GM18526 (cell line): Measurements from ENCODE around the gene AANAT.

Experiments used
- POLR2A ChIP-seq: IDR thresholded peaks from 3 replicates; pipeline ENCODE4 v1.6.1; 2011; ENCODE audit not compliant: insufficient read length; ENCODE audit errors: extremely low read depth

AANAT gene

DNA sequence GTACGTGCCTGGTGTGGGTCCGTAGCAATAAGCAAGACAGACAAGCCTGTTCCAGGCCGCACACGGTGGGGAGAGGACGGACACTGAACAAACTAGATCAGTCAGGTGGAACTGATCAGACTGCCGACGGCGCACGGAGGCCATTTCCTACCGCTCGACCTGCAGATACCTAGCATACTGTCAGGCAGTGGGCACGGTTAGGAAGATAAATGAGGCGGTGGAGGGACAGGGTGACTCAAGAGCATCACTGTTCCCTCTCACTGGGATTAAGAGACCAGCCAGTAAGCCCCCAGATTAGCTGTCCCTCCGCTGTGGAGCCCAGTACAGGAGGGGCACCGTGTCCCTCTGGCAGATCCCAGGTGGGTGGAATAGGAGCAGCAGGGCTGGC is 4.8 kb downstream of the AANAT start:
- TF ChIP-seq POLR2A = no peak

DNA sequence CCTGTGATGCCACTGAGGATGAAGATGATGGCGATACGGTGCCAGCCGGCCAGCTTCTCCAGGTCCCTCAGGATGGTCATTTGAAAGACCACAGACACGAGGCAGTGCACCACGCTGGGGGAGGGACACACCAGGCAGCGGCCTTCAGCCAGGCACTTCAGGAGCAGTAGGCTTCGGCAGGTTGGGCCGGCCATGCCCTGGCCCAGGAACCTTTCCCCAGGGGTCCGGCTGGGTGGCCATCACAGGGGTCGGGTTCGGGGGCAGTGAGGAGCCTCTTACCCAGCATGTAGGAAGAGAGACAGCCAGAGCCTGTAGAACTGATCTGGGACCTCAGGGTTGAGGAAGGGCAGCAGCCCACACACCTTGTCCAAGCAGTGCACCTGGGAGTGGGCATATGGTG is 5.3 kb downstream of the AANAT start:
- no peak for TF ChIP-seq POLR2A

DNA sequence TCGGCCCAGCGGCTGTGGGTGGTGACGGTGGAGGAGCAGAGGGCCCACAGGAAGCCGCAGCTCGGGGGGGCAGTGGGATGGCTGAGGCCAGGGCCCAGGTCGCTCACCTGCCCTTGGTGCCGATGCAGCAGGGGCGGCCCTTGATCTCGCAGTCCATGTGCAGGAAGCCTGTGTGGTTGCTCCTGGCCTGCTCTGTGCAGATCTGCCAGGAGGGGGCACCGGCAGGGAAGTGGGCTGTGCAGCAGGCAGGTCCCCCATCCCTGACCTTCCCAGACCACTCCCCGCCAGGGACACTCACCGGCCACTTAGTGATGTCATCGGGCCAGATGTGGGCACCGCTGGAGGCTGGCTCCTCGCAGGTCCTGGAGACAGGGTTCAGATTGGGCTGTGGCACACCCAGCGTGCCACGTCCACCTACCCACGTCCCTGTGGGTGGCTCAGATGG is 6.2 kb downstream of the AANAT start:
- TF ChIP-seq POLR2A = no peak

DNA sequence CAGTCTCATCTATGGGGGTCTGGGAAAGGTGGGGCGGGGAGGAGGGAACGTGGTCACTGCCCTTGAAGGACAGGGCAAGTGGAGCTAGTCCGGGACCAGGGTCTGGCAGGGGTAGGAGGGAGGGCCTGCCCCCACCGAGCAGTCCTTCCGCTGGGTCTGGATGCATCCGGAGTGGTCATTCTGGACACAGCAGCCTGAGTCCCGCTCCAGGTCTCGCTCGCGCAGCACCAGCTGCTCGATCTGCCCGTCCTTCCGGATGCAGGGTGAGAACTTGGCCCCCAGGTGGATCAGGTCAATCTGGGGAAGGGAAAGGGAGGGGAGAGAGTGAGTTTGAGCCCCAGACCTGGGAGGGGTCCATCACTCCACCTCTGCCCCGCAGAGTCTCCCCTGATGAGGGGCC is 6.8 kb downstream of the AANAT start:
- TF ChIP-seq POLR2A = no peak

DNA sequence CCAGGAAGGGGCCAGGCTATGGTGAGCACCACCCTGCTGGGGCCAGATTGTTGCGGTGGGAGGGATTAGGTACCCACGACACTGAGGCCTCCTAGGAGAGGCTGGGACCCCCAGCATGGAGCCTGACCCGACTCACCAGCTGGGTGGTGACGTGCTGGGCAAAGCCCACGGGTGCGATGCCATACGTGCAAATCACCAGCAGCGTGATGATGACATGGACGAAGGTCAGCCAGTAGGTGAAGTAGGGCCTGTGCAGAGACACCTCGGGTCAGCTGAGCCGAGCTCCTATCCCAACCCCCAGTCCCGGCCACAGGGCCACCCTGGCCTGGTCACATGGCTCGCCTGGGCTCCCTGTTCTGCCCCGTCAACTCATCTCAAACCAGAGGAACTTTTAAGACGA is 7.5 kb downstream of the AANAT start:
- TF ChIP-seq POLR2A = no peak

DNA sequence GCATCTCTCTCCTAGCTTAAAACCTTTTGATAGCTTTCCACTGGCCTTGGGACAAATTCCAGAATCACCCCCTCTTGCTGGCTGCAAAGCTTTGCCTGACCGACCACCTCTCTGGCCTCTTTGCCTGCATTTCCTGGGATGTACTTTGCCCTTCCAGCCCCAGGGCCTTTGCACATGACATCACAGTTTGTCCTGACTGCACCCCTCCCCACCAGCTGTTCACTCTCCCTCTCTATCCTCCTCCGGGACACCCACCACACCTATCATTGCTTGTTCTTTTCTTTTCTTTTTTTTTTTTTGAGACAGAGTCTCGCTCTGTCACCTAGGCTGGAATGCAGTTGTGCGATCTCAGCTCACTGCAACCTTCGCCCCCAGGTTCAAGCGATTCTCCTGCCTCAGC is 7.9 kb downstream of the AANAT start:
- TF ChIP-seq POLR2A = no peak

DNA sequence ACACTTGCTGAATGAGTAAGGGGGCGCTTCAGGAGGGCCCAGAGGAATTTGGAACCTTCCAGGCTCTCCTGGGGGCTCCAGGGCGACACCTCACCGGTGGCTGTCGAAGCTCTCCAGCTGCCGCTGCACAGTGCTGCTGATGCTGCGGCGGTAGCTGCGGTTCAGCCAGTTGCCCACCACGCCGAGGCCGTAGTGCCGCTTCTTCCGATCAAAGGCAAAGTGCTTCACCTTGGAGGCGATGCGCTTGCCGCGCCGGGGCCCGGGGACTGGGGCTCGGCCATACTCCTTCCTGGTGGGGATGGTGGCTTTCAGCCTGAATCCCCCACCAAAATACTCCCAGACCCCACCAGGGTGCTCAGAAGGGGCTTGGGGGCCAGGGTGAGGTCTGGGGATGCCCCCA is 9.3 kb downstream of the AANAT start:
- no peak for TF ChIP-seq POLR2A

DNA sequence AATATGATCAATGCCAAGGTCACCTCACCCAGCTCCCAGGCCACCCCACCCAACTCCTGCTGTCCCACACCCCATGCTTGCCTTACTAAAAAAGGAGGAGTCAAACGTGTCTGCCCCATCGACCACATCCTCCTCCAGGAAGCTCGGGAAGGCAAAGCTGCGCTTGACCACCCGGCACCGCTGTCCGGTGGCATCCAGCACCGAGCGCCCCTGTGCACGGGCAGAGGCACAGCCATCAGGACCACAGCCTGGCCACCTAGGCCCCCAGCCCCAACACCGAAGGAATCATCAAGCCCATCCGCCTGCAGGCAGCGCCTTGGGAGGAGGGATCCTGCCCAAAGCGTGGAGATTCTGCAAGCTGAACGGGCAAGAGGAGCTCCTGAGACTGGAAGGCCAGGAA is 10.2 kb downstream of the AANAT start:
- no peak for TF ChIP-seq POLR2A

DNA sequence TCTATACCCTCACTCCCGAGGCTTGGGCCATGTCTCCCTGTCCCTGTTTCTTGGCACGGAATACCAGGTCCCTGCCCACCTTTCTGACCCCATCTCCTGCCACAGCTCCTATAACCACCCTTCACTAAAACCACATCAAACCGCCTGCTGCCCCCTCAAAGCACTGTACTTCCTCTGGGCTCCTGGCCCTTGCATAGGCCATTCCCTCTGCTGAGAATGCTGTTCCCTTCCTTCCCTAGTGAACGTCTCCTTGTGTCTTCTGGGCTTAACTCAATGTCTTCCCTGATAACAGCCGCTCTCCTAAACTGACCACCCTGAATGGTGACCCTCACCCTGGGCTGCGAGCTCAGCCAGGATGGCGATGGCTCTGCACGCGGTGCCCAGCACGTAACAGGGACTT is 10.7 kb downstream of the AANAT start:
- no peak for TF ChIP-seq POLR2A

DNA sequence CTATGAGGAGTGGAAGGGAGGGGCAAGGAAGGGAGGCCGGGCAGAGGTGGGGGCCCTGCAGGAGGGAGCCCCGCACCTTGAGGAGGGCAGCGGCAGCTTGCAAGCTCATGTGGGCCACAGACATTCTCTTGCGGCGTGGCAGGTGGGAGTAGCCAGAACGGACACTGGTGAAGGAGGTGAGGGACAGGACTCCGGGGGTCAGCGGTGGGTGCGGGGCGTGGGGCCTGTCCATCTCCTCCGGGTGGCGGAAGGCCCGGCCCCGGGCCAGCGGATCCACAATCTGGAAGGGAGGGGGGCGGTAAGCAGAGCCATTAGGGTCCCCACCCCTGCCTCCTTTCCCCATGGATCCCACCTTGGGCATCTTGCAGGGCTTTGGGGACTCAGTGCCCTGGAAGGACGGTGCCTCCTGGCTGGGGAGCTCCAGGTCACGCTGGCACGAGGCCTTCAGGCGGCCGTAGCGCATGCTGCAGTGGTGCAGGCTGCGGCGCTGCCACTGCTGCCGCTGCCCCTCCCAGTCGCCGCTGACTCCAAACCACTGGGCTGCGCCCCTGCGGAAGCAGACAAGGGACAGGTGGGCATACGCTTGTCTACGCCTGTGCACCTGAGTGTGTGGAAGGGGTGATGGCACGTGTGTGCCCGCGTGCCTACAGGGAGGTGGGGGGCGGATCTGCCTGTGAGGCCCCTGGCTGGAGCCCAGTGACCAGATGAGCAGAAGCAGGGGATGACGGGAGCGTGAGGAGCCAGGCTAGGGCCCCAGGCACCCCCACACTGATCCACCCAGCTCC is 11.5 kb downstream of the AANAT start:
- TF ChIP-seq POLR2A = no peak

DNA sequence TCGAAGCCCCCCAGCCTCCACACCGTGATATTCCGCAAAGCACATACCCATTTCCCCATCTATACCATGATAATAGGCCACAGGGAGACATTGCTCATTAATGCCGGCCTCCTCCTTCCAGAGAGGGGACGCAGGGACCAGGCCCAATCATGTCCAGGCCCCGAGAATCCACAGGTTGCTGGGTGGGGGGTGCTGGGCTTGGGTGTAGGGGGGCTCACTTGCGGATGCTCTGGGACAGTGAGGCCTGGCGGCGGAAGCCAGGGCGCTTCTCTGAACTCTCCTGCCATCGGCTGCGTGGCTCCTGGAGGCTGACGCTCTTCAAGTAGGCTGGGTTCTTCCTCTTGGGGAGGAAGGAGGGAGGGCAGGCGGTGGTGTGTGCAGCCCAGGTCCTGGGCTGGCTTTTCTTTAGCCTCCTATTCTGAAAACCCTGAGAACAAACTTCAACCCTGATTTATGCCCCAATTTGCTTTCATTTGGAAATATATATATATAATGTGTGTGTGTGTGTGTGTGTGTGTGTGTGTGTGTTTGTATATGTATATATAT is 12.2 kb downstream of the AANAT start:
- no peak for TF ChIP-seq POLR2A

DNA sequence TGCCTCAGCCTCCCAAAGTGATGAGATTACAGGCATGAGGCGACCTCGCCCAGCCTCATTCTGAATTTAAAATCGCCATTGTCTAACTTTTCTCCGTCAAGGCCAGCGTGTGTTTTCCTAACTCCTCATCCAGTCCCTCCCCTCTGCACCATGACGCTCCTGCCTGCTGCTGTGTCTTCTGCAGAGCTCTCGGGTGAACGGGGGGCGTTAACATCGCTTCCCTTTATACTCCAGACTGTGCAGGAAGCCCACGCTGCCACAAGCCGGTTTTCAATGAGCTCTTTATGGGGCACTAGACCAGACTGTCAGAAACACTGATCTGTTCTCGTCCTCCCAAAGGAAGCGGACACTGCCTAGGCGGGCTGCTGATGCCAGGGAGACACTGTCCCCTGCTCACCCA is 13.2 kb downstream of the AANAT start:
- TF ChIP-seq POLR2A = no peak

DNA sequence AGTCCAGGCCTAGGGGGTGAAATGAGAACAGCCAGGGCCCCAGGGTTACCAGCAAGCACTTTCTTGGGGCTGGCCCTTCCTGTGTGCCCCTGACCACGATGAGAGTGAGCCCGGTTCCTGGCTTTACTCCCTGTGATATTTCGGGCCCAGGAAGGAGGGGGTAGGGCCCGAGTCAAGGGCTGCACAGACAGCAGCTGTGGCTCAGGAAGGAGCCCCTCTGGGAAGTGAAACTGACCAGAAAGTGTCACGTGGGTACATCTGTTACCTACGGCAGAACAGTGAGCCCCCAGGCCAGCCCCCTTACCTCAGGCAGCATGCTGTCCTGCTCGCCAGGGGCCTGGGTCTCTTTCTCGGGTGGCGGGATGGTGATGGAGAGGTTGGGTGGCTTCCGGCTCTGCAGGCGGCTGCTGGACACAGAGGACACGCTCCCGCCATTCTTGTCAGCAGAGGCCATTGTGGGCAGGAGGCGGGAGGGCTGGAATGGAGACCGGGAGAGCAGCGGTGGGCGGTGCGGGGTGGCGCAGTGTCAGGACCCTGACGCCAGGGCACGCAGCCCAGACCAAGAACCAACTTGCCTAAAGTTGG is 13.8 kb downstream of the AANAT start:
- TF ChIP-seq POLR2A = no peak

DNA sequence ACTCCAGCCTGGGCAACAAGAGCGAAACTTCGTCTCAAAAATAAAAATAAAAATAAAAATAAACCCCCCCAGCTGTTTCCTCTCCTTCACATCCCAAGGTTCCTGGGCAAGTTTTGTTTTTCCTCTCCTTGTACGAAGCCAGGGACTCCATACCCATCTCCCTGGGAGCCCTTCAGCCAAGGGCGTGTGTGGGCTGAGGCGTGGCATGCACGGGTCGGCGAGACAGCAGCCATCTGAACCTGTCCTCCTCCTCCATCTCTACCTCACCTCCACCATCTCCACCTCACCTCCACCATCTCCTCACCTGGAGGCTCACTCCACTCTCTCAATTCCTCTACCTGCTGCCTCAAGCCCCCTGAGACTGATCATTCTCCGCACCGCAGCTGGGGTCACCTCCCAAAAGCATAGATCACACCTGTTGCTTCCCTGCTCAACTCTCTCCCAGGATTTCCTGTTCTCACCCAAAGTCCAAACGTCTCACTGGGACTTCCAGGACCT is 16.9 kb downstream of the AANAT start:
- TF ChIP-seq POLR2A = no peak

DNA sequence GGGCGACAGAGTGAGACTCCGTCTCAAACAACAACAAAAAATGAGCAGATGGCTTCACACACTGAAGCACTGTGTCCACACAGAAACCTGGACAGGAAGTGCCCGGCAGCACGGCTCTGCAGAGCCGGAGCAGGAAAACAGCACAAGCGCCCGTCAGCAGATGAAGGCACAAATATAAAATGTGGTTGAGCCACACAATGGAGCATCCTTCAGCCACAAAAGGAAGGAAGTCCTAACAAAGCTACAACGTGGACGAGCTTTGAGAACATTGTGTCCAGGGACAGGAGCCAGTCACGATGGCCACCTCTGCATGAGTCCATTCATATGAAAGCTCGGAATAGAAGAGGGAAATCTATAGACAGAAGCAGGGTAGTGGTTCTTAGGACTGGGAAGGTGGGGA is 18.2 kb downstream of the AANAT start:
- TF ChIP-seq POLR2A = no peak

DNA sequence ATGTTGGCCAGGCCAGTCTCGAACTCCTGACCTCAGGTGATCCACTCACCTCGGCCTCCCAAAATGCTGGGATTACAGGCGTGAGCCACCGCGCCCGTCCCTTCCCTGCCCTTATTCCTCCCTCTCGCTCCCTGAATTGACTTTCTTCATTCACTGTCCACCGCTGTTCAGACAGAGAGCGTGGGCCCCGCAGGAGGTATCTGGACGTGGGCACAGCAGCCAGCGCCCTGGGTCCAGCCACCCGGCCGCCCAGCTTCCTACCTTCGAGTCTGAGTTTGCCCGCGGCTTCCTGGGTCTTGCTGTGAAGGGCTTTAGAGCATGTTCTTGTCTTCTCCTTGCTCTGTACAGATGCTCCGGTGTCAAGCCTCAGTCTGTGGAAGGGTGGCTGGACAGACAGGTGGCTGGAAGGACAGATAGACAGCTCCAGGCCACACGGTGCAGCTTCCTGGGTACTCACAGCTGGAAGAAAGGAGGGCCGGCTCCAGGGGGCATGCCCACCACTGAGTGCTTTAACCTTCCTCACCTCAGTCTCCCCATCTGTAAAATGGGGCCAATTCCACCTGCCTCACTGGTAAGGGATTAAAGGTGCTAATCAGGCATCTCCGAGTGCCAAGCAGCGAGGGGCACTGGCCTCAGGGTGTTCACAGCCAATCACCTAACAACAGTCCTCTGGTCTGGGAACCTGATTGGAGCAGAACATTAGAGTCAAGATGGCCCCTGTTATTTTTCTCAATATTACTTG is 20.2 kb downstream of the AANAT start:
- no peak for TF ChIP-seq POLR2A
